GM19324 (cell line): ENCODE data around the gene IFT122.
"Not testable (repeated sequence)": the region's sequence is repeated elsewhere in the genome, so short reads cannot be mapped to it uniquely, and the experiment has no call there.

Source experiments
- ATAC-seq: cut with Tn5 transposase; IDR thresholded peaks from one replicate; pipeline ENCODE4 v1.9.1; 2021; ENCODE audit warnings: mild to moderate bottlenecking, moderate library complexity; ENCODE audit not compliant: unreplicated experiment, low FRiP score

The IFT122 gene

DNA sequence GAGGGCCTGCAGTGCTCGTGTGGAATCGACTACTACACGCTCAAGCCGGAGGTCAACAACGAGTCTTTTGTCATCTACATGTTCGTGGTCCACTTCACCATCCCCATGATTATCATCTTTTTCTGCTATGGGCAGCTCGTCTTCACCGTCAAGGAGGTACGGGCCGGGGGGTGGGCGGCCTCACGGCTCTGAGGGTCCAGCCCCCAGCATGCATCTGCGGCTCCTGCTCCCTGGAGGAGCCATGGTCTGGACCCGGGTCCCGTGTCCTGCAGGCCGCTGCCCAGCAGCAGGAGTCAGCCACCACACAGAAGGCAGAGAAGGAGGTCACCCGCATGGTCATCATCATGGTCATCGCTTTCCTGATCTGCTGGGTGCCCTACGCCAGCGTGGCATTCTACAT, 92.2 kb downstream of the IFT122 start:
- no peak for ATAC-seq

DNA sequence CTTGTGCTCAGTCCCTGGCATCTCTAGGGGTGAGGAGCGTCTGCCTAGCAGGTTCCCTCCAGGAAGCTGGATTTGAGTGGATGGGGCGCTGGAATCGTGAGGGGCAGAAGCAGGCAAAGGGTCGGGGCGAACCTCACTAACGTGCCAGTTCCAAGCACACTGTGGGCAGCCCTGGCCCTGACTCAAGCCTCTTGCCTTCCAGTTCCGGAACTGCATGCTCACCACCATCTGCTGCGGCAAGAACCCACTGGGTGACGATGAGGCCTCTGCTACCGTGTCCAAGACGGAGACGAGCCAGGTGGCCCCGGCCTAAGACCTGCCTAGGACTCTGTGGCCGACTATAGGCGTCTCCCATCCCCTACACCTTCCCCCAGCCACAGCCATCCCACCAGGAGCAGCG, 93.4 kb downstream of the IFT122 start:
- ATAC-seq = no peak

DNA sequence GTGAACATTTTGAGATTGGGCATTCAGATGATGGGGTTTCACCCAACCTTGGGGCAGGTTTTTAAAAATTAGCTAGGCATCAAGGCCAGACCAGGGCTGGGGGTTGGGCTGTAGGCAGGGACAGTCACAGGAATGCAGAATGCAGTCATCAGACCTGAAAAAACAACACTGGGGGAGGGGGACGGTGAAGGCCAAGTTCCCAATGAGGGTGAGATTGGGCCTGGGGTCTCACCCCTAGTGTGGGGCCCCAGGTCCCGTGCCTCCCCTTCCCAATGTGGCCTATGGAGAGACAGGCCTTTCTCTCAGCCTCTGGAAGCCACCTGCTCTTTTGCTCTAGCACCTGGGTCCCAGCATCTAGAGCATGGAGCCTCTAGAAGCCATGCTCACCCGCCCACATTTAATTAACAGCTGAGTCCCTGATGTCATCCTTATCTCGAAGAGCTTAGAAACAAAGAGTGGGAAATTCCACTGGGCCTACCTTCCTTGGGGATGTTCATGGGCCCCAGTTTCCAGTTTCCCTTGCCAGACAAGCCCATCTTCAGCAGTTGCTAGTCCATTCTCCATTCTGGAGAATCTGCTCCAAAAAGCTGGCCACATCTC, 94.5 kb downstream of the IFT122 start:
- no peak for ATAC-seq

DNA sequence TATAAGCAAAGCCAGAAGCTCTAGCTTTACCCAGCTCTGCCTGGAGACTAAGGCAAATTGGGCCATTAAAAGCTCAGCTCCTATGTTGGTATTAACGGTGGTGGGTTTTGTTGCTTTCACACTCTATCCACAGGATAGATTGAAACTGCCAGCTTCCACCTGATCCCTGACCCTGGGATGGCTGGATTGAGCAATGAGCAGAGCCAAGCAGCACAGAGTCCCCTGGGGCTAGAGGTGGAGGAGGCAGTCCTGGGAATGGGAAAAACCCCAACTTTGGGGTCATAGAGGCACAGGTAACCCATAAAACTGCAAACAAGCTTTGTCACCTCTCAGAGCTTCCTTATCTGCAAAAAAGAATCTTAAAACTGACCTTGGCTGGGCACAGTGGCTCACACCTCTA, 95.1 kb downstream of the IFT122 start:
- no peak for ATAC-seq

DNA sequence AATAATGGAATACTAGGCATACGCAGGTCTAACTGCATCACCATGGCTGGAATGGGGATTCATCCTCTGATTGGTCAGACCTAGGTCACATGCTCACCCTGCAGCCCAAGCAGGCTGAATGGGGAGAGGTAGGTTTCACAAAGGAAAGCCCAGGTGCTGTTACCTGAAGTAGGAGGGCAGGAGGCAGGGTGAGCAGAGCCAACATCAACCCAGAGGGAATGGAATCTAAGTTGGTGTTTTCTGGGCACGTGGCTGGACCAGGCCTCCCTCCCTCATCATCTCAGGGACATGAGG, 96.3 kb downstream of the IFT122 start:
- ATAC-seq = no peak

DNA sequence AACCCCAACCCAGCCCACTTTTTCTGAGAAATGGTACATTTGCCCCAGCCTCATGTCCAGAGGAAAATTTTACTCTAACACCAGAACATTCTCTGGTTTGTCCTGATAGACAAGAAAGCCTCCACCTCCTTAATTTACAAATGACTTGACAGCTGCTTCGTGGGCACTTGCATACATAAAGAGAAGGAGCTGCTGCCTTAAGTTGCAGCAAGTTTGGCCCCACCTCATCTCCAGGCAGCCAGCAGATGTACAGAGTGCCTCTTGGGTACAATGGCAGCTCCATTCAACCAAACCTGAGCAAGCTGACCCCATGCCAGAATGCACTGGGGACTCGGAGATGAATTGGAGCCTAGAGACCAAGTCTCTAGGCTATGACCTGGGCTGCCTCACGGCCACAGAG, 96.8 kb downstream of the IFT122 start:
- ATAC-seq = no peak

DNA sequence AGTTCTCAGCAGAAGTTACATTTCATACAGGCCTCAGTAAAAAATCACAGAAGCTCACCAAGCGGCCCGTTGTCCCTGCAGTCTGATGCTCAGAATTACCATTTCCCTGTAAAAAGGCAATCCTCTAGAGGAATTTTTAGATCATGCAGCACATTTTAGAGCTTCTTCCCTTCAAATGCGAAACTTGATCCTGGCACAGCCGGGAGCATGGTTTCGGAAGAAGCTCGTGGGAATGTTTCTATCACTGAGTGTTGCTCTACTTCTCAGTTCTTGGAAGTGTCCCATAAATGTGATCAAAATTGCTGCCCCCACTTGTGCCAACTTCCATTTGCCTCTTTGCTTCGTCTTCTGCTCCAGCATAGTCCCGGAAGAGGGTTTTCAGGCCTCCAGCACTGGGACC, 99.2 kb downstream of the IFT122 start:
- no peak for ATAC-seq

DNA sequence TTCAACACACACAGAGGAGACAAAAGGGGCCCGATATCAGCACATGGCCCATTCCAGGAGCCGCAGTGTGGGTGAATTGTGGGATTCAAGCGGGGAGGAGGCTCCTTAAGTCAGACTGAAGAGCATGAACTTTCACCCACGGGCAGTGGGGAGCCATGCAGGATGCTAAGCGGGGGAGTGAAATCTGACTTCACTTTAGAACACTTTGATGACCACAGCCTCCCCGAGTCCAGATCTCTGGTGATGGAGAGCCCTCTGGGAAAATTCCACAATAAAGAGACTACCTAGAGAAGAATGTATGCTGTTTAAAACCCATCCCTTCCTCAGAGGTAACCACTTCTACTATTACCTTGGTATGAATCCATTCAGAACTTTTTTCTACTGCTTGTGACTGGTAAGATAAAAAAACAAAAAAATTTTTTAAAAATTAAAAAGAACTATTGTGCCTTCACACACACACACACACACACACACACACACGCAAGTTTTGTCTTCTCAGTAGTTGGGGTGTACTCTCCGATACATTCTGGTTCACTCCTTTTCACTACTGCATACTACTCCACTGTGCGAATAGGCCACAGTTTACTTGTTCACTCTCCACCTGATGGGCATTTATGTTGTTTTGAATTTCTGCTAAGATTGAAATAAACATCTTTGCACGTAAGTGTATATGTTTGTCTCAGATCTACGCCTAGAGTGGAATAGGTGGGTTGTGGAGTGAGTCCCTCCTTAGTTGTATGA, 100.9 kb downstream of the IFT122 start:
- no peak for ATAC-seq

DNA sequence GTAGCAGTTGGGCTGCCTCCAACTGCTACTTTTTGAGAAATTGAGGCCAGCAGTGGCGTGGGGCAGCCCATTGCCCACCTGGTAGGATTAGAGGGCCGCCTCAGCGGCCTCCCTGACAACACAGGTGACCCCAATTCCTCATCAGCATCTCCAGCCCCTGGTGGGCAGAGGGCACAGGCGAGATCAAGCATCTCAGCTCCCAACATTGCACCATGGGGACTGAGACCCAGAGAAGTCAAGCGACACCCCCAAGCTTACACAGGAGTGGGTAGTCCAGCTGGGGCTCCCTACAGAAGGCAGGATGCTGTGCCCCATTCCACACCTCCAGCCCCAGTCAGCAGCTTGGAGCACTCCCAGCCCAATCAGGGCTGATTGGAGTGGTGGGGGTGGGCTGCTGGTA, 102.7 kb downstream of the IFT122 start:
- ATAC-seq = no peak

DNA sequence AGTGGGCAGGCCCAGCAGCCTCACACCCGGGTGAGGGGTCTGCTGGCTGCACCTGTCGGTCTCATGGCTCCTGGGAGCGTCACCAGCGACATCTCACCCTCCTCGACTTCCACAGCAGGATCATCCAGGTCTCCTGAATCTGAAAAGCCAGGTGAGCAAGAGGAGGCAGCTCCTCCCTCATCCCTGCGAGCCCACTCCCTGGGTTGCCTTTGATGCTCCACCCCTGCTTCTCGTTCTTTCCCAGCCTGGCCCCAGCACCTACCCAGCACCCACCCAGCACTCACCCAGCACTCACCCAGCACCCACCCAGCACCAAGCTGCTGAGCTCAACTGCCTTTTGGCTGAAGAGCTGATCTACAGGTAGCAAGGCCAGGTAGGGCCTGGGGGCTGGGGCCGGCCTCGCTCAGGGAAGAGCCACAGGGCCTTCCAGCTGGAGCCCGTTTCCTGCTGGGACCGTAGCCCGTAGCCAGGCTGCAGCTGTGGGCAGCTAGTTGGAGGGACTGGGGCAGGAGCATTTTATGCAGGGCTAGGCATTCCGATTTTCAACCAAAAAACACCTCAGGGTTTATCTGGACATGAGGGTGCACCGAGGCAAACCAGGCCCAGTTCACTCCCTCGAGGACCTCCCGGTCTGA, 103.2 kb downstream of the IFT122 start, which contains the start of gene H1-8:
TSS of gene H1-8 (plus strand) at position 20 of the 635 bp plus-strand sequence. CDS start at position 64, 44 bp downstream.
- no peak for ATAC-seq

DNA sequence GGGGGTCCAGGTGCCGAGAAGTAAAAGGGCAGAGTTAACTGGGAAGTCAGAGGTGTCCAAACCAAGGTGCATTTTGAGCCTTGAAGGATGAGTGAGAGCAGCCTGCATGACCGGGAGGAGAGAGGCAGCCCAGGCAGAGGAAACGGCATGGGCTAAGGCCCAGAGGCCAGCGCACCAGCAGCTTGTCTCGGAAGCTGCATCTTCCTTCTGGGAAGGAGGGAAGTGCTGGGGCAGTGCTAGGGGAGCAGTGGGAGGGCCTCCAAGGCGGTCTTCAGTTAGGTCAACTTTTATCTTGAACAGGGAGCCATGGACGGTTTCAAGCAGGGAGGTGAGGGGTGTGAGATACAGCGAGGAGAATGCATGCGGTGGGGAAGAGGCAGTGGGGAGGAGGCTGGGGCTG, 104.0 kb downstream of the IFT122 start:
- no peak for ATAC-seq

DNA sequence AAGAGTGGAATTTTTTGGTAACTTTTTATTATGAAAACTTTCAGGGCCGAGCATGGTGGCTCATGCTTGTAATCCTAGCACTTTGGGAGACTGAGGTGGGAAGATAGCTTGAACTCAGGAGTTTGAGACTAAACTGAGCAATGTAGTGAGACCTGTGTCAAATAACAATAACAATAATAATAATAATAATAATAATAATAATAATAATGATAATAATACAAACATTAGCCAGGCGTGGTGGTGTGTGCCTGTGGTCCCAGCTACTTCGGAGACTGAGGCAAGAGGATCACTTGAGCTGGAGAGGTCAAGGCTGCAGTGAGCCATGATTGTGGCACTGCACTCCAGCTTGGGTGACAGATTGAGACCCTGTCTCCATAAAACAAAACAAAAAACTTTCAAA, 105.9 kb downstream of the IFT122 start:
- not testable (repeated sequence) for ATAC-seq

DNA sequence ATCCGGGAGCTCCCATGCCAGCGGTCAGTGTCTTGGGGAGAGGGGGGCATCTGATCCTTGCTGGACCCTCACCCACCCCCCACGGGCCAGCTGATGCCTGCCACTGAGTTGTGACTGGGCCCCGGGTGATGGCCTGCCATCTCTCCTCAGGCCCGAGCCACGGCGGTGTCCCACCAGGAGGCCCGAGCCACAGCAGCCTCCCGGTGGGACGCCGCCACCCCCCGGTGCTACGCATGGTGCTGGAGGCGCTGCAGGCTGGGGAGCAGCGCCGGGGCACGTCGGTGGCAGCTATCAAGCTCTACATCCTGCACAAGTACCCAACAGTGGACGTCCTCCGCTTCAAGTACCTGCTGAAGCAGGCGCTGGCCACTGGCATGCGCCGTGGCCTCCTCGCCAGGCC, 107.2 kb downstream of the IFT122 start:
- ATAC-seq = no peak

DNA sequence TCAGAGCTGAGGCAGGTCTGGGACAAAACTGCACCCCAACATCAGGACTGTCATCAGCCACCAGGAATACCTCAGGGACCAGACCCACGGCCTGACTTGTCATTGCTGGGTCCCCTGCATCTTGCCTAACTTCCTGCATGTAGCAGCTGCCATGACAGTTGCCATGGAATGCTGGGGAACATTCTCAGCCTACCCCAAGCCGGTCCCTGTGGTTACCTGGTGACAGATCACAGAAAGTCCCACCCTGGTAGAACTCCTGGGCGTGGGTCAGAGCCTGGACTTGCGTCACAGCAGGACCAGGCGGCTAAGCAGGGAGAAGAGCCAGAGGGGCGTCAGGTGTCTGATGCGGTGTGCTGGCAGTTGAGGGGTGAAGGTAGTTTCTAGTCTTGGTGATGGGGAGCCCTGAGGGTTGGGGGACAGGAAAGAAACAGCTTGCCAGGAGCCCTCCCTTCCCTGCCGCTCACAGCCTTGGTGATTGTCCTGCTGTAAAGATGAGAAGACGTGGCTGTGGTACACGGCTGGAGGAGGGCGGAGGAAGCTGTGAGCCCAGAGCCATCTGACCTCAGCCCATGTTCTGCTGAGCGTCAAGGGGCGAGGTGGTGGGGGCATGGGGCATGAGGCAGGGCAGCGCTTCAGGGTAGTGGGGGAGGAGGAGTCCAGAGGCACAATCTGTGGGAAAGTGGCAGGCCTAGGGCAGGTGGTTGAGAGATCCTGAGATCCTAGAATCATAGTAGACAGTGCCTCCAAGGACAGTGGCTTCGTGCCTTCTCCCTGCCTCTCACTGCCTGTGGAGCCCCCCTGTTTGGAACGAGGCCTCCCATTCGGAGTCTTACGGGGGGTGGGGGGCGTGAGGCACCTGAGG, 108.3 kb downstream of the IFT122 start:
- ATAC-seq = no peak

DNA sequence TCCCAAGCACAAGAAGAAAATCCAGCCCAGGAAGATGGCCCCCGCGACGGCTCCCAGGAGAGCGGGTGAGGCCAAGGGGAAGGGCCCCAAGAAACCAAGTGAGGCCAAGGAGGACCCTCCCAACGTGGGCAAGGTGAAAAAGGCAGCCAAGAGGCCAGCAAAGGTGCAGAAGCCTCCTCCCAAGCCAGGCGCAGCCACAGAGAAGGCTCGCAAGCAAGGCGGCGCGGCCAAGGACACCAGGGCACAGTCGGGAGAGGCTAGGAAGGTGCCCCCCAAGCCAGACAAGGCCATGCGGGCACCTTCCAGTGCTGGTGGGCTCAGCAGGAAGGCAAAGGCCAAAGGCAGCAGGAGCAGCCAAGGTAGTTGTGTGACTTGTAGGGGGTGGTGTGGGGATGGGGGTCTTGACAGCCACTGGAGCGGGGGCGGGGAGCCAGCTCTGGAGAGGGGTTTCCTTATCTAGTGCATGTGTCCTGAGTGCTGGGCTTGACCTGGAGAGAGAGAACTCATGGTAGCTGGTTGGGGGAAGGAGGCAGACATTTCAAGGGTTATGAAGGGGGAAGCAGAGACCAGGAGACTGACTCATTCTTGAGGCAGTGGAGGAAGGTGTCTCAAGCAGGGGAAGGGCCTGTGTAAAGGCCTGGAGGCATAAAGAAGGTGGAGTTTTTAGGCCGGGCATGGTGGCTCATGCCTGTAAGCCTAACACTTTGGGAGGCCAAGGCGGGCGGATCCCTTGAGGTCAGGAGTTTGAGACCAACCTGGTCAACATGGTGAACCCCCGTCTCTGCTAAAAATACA, 109.2 kb downstream of the IFT122 start:
- no peak for ATAC-seq

DNA sequence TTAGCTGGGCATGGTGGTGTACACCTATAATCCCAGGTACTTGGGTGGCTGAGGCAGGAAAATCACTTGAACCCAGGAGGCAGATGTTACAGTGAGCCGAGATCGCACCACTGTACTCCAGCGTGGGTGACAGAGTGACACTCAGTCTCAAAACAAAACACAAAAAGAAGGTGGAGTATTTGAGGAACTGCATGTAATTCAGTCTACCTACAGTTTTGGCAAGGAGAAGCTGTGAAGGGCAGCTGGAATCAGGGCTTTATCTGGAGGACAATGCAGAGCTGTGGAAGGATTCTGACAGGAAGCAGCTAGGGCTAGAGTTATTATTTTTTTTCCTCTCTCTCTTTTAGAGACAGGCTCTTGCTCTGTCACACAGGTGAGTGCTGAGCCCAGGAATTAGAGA, 109.8 kb downstream of the IFT122 start:
- no peak for ATAC-seq

DNA sequence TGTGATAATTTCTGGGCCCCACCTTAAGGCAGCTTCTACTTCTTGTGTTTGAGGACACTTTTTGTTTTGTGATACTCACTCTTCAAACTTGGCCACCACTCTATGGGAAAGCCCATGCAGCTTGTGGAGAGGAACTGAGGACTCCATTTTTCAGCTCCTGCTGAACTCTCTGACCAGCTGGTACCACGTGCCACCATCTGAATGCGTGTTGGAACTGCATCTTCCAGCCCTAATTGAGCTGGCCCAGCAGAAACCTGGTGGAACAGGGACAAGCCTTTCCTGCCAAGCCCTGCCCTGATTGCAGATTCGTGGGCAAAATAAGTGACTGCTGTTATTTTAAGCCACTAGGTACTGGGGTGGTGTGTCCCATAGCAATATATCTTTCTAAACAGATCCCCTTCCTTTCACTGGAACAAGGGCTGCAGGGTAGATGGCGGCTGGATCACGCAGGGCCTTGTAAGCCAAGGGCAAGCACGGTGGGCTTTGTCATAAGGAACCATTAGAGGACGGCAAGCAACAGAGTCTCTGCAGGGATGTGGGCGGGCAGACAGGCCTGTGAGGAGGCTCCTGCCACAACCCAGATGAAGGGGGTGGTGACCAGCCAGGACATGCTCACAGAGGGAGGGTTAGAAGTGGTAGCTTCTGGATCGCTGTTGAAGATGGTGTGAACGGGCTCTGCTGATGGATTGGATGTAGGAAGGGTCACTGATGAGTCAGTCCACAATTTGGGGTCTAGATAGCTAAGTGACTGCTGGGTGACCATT, 112.4 kb downstream of the IFT122 start:
- no peak for ATAC-seq

DNA sequence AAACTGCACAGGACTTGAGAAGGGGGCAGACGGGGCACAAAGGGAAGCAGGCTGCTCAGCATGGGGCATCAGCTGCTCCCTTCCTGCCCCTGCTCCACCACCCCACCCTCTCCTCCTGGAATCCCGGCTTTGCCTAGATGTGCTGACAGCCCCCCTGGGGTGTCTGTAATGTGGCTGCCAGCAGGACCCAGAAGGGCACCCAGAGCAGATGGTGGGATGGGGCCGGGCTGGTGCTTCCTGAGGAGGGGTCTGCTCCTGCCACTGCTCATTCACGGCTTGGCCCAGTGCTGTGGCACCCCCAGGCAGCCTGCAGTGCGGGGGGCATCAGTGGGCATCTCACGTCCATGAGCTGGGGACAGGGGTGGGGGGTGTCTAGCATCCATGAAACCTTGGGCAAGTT, 113.1 kb downstream of the IFT122 start:
- ATAC-seq = no peak

DNA sequence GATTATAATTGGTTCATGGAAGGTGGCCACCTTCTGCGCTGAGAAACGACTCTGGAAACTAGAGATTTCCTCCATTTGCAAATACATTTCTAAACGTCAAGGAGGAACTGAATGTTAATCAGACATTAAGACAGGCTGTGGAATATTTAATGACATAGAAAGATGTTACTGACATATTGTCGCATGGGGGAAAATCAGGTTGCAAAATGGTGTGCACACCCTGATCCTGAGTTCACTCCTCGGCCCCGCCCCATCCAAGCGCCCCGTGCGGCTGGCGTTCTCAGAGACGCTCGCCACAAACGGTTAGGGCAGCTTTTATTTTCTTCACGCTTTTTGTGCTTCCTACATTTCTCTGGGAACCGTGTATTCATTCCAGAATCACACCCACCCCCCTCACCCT, 113.7 kb downstream of the IFT122 start:
- no peak for ATAC-seq
